Natural killer cell treated with Interleukin-12 subunit alpha and Interleukin-12 subunit beta and Interleukin-15 and Interleukin-18, amount 100 ng/mL, for 72 hours (primary cell): Measurements from ENCODE around the gene TGFB2. TPM values are rescaled to one million over a fixed set of nuclear protein-coding genes. Genes with fewer than 3 reads are reported as not detected.

Experiments used
- ATAC-seq, 2 donors: fragments of 150-1000 bp; cut with Tn5 transposase in 1 of 2; sonication (Bioruptor Pico), chemical (Tn5 transposase) in 1 of 2; 2 replicates each; pipeline ENCODE4 v1.10.0; 2021
- DNase-seq: peaks from one replicate; pipeline ENCODE4 v3.0.0; 2022; ENCODE audit warnings: low spot score
- H3K27ac Mint-ChIP-seq, 2 donors: 1 replicate in 1 of 2; 2 replicates in 1 of 2; pipeline ENCODE4 v1.8.0; 2022; ENCODE audit warnings: mixed read lengths in 2 of 2, mild to moderate bottlenecking in 1 of 2, moderate library complexity in 1 of 2
- H3K27me3 Mint-ChIP-seq, 2 donors: 1 replicate in 1 of 2; 2 replicates in 1 of 2; pipeline ENCODE4 v1.8.0; 2022; ENCODE audit warnings: mixed read lengths in 2 of 2
- H3K36me3 Mint-ChIP-seq: one replicate; pipeline ENCODE4 v1.8.0; 2022; ENCODE audit warnings: mixed read lengths
- H3K4me1 Mint-ChIP-seq, 2 donors: 1 replicate in 1 of 2; 2 replicates in 1 of 2; pipeline ENCODE4 v1.8.0; 2022; ENCODE audit warnings: low read depth in 2 of 2, mixed read lengths in 2 of 2, mild to moderate bottlenecking in 1 of 2
- H3K4me3 Mint-ChIP-seq: one replicate; pipeline ENCODE4 v1.8.0; 2022; ENCODE audit warnings: mixed read lengths
- H3K9me3 Mint-ChIP-seq: 2 replicates; pipeline ENCODE4 v1.8.0; 2022; ENCODE audit warnings: mixed read lengths
- total RNA-seq, 2 donors: library from RNA; stranded (reverse); gene quantifications; one replicate each; pipeline ENCODE4 v1.2.3, GENCODE V29; 2022

Gene TGFB2
- total RNA-seq, 2 donors from 2014 or later: 0.11 TPM; not detected in 1

GRCh38 chr1:218374401-218375353 is 29.5 kb downstream of the TGFB2 start:
- Mint-ChIP-seq H3K27ac (no peak overlapping the region), H3K27me3 (peaks cover 2 to 17% of the 10 kb centered on the region in 2 donors), H3K36me3 (no peaks in the 10 kb centered on the region), H3K9me3 (no peaks in the 10 kb centered on the region), H3K4me3 (no peak overlapping the region), H3K4me1 (peaks cover 8 to 9% of the 10 kb centered on the region in 2 donors)
- no peak for DNase-seq
- ATAC-seq: no peak

DNA sequence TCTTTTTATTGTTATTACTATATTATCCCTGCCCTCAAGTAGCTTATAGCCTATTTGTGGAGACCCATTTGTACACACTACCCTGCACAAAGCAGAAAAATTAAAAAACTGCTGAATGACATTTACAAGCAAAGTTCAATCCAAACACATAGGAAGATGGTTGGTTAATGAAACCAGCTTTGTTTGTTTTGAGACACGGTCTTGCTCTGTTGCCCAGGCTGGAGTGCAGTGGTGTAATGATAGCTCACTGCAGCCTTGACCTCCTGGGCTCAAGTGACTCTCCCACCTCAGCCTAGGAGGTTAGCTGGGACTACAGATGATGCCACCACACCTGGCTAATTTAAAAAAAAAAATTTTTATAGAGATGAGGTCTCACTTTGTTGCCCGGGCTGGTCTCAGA is 31.6 kb downstream of the TGFB2 start:
- H3K4me1 Mint-ChIP-seq: peaks cover 8 to 9% of the 10 kb centered on the region in 2 donors
- DNase-seq: no peak
- H3K9me3 Mint-ChIP-seq: no peaks in the 10 kb centered on the region
- no peaks in the 10 kb centered on the region for H3K36me3 Mint-ChIP-seq
- ATAC-seq: no peak
- H3K27ac Mint-ChIP-seq: peak overlapping the region in 1 of 2 donors; percentile 37
- peaks cover 13 to 30% of the 10 kb centered on the region in 2 donors for H3K27me3 Mint-ChIP-seq
- H3K4me3 Mint-ChIP-seq: no peak overlapping the region

GRCh38 chr1:218377143-218377660 is 32.1 kb downstream of the TGFB2 start:
- no peaks in the 10 kb centered on the region for H3K9me3 Mint-ChIP-seq
- H3K27ac Mint-ChIP-seq: peak overlapping the region; percentile 37 to 65
- DNase-seq: peak; percentile 67
- ATAC-seq: peak; percentile 94 to 96
- H3K36me3 Mint-ChIP-seq: no peaks in the 10 kb centered on the region
- H3K27me3 Mint-ChIP-seq: peaks cover 13 to 34% of the 10 kb centered on the region in 2 donors
- H3K4me3 Mint-ChIP-seq: peak overlapping the region; percentile 27
- H3K4me1 Mint-ChIP-seq: peaks cover 8 to 9% of the 10 kb centered on the region in 2 donors

- Mint-ChIP-seq H3K36me3 (no peaks in the 10 kb centered on the region), H3K27ac (no peak overlapping the region), H3K9me3 (no peaks in the 10 kb centered on the region), H3K4me3 (no peak overlapping the region), H3K27me3 (peaks cover 22 to 47% of the 10 kb centered on the region in 2 donors), H3K4me1 (peaks cover 8 to 9% of the 10 kb centered on the region in 2 donors)
- no peak for DNase-seq
- ATAC-seq: no peak
Measured at GRCh38 chr1:218380125-218380977, 35.2 kb downstream of the TGFB2 start.

DNA sequence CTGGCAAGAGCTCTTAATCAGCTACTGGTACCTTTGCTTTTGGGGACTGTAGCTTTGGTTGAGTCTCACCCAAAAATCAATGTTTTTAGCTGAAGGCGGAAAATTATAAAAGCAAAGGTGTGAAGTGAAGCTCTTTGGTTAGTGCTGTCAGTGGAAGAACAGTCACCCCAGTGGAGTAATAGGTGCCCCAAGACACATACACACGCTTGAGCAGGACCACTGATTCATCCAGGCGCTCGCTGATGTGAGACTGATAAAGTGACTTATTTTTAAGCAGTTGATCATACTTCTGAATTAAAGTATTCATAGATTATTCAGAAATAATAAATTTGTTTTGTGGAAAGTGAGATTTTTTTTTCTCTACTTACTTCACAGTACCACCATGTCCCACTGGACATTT is 37.1 kb downstream of the TGFB2 start:
- H3K27ac Mint-ChIP-seq: no peak overlapping the region
- DNase-seq (no peak), ATAC-seq (no peak)
- H3K4me3 Mint-ChIP-seq: no peak overlapping the region
- H3K4me1 Mint-ChIP-seq: peaks cover 6% of the 10 kb centered on the region in 2 donors
- no peaks in the 10 kb centered on the region for H3K9me3 Mint-ChIP-seq
- peaks cover 22 to 44% of the 10 kb centered on the region in 2 donors for H3K27me3 Mint-ChIP-seq
- H3K36me3 Mint-ChIP-seq: no peaks in the 10 kb centered on the region

GRCh38 chr1:218383051-218383450 is 37.9 kb downstream of the TGFB2 start:
- Mint-ChIP-seq H3K4me1 (no peaks in the 10 kb centered on the region), H3K4me3 (no peak overlapping the region), H3K9me3 (no peaks in the 10 kb centered on the region), H3K27me3 (peaks cover 25 to 44% of the 10 kb centered on the region in 2 donors), H3K36me3 (no peaks in the 10 kb centered on the region), H3K27ac (no peak overlapping the region)
- no peak for DNase-seq
- ATAC-seq: no peak

- Mint-ChIP-seq H3K4me1 (no peaks in the 10 kb centered on the region), H3K9me3 (no peaks in the 10 kb centered on the region), H3K4me3 (no peak overlapping the region), H3K27ac (no peak overlapping the region), H3K36me3 (no peaks in the 10 kb centered on the region), H3K27me3 (peaks cover 25 to 44% of the 10 kb centered on the region in 2 donors)
- ATAC-seq: no peak
- no peak for DNase-seq
Measured at GRCh38 chr1:218383681-218384080, 38.5 kb downstream of the TGFB2 start.

DNA sequence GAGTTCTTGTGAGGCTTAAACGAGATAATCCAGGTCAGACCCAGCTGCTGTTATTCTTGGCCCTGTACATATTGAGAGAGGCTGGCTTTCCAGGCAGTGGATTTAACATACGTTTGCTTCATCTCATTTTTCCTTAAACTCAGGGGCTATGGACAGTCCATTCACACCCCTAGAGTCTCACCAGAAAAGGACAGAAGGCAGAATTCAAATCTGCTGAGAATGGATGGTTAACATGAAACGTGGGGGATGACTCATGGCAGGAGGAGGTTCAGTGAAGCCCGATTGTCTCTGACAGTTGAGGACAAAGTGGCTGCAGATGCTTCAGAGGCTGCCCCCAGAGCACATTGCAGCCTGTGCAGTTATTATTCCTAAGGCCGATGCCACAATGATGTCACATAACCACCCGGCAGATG is 39.5 kb downstream of the TGFB2 start:
- no peak overlapping the region for H3K27ac Mint-ChIP-seq
- no peaks in the 10 kb centered on the region for H3K4me1 Mint-ChIP-seq
- no peaks in the 10 kb centered on the region for H3K36me3 Mint-ChIP-seq
- no peak for DNase-seq
- no peaks in the 10 kb centered on the region for H3K9me3 Mint-ChIP-seq
- H3K27me3 Mint-ChIP-seq: peaks cover 23 to 41% of the 10 kb centered on the region in 2 donors
- no peak overlapping the region for H3K4me3 Mint-ChIP-seq
- no peak for ATAC-seq

DNA sequence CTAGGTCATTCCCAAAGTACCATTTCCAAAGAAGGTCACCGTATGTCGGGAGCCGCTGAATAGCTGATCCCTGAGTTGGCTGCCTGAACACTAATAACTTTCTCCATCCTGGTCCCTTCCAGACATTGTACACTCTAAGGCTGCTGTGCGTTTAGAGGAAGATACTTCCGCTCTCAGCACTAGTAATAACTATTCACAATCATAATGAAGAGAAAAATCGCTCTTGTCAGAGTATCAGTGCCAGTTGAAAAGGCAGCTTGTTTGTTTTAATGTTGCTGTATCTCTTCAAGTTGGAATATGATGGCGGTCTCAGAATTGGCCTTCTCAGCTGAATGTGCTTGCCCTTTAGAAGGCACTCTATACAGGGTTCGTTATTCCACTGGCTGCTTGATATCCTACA is 43.5 kb downstream of the TGFB2 start:
- H3K9me3 Mint-ChIP-seq: no peaks in the 10 kb centered on the region
- no peaks in the 10 kb centered on the region for H3K4me1 Mint-ChIP-seq
- H3K27ac Mint-ChIP-seq: no peak overlapping the region
- H3K36me3 Mint-ChIP-seq: no peaks in the 10 kb centered on the region
- peaks cover 9 to 10% of the 10 kb centered on the region in 2 donors for H3K27me3 Mint-ChIP-seq
- no peak overlapping the region for H3K4me3 Mint-ChIP-seq
- DNase-seq (no peak), ATAC-seq (no peak)

DNA sequence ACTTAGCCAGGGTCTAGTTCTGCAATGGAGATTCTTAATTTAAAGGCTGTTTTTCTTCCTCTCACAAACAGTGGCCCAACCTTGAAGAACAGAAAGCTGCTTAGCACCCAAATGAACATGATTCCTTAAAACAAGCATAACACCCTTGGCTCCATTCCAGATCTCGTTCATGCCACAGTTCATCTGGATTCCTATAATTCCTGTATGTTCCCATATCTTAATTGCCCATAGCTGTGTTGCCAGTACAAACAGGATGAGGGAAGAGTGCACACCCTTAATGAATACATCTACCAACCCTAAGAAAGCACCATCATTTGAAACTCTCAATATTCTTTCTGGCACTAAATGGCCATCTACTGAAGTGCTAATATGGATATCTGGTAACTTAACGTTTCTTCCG is 45.5 kb downstream of the TGFB2 start:
- Mint-ChIP-seq H3K27ac (no peak overlapping the region), H3K9me3 (no peaks in the 10 kb centered on the region), H3K36me3 (no peaks in the 10 kb centered on the region), H3K27me3 (peaks cover 5% of the 10 kb centered on the region in 2 donors), H3K4me1 (no peaks in the 10 kb centered on the region), H3K4me3 (no peak overlapping the region)
- DNase-seq (no peak), ATAC-seq (no peak)

DNA sequence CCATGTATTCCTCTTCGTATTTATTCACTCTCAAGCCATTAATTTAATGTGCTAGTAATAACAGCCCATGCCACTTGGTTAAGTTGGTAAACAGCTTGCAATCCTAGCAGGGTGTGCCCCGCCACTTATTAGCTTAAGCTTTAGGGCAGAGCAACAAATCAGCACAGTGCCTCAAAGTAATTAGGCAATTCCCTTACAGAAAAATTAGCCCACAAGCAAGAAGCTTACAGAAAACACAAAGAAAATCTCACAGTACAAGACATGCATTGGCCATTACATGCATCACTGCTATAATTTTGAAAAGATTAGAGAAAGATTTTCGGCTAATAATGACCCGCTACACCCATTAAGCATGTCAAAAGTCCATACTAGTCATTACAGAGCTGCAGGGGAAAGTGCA is 47.6 kb downstream of the TGFB2 start:
- no peaks in the 10 kb centered on the region for H3K36me3 Mint-ChIP-seq
- peaks cover 3 to 5% of the 10 kb centered on the region in 2 donors for H3K27me3 Mint-ChIP-seq
- no peak overlapping the region for H3K4me3 Mint-ChIP-seq
- no peaks in the 10 kb centered on the region for H3K4me1 Mint-ChIP-seq
- H3K27ac Mint-ChIP-seq: no peak overlapping the region
- ATAC-seq (no peak), DNase-seq (no peak)
- H3K9me3 Mint-ChIP-seq: no peaks in the 10 kb centered on the region

GRCh38 chr1:218394416-218394815 is 49.3 kb downstream of the TGFB2 start:
- no peaks in the 10 kb centered on the region for H3K9me3 Mint-ChIP-seq
- peaks cover 3 to 8% of the 10 kb centered on the region in 2 donors for H3K27me3 Mint-ChIP-seq
- no peaks in the 10 kb centered on the region for H3K4me1 Mint-ChIP-seq
- no peak for DNase-seq
- H3K27ac Mint-ChIP-seq: no peak overlapping the region
- H3K36me3 Mint-ChIP-seq: no peaks in the 10 kb centered on the region
- no peak overlapping the region for H3K4me3 Mint-ChIP-seq
- no peak for ATAC-seq

DNA sequence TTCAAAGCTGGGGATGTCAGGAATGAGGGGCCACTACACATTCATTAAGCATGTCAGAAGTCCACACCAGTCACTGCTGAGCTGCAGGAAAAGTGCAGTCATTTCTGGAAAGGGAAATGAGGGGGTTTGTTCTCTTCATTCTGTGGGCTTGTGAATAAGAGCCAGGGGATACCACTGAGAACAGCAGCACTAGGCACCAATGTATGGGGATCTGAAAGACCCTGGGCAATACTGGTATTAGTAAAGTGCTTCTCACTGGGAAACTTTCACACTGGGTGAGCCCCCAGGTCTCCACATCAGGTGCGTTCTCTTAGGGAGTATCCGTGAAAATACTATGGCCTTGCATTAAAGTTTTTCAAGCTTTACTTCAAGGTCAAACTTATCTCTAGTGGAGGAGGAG is 49.9 kb downstream of the TGFB2 start:
- Mint-ChIP-seq H3K27ac (no peak overlapping the region), H3K9me3 (no peaks in the 10 kb centered on the region), H3K4me3 (no peak overlapping the region), H3K4me1 (no peaks in the 10 kb centered on the region), H3K27me3 (peaks cover 3 to 8% of the 10 kb centered on the region in 2 donors), H3K36me3 (no peaks in the 10 kb centered on the region)
- ATAC-seq (no peak), DNase-seq (no peak)
